ENCODE data around the gene PDE2A.

GRCh38 chr11:72722050-72722748 is 48.0 kb upstream of the PDE2A start:
- TF ChIP-seq CTCF (IDR thresholded peaks at IDR 0.05; ENCODE audit: extremely low read depth in 1 of 2, insufficient read depth in 1 of 2, low read depth in 1 of 2, low read length in 2 of 2) (no peak), EZH2 (IDR thresholded peaks at IDR 0.05; ENCODE audit: borderline replicate concordance, low read depth, low read length, severe bottlenecking) (no peak), POLR2A (IDR thresholded peaks at IDR 0.05; ENCODE audit: low read depth, low read length) (peak; percentile 88), FOS (IDR thresholded peaks at IDR 0.05; ENCODE audit: borderline replicate concordance, insufficient read depth, low read length) (no peak), MAX (IDR thresholded peaks at IDR 0.05; ENCODE audit: insufficient read depth, insufficient read length) (no peak), GATA2 (IDR thresholded peaks at IDR 0.05; ENCODE audit: insufficient read depth, insufficient read length, low read depth, low read length) (no peak), POLR2AphosphoS5 (IDR thresholded peaks at IDR 0.05; ENCODE audit: insufficient read depth, low read depth, low read length) (peak; percentile 56)

Measured in endothelial cell of umbilical vein (primary cell).